ENCODE measurements around the gene PRG2.

PRG2 gene

DNA sequence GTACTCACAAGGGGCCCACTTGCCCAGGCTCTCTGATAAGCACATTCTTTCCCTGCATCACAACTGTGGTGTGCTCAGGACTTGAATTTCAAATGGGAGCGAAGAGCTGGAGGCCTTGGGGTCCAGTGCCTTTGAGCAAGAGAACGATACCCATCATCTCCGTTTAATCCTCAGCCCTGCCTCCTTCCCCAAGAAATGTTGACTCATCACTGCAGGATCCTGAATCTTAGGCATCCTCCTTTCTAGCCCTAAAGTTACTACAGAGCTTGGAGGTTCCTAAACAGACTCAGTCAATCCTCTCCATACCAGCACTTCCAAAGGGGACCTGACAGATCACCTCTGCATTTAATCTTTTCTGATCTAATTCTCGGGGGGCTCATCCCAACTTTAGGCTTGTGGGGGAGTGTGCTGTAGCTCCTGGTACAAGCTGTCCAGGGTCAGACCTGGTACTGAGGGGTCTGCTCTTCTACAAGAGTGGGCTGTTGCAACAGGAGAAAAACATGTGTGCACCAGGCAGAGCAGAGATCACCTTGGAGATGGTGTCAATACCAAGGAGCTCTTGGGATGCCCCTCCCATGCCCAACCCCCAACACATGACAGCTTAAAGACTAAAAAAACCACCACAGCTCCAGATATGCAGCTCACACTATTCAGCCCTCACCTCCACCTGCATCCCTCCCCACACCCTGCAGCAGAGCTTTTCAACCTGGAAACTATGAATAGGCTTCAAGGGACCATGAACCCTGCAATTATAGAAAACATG is 3.9 kb upstream of the PRG2 start:
- DNase-seq, result no peak

DNA sequence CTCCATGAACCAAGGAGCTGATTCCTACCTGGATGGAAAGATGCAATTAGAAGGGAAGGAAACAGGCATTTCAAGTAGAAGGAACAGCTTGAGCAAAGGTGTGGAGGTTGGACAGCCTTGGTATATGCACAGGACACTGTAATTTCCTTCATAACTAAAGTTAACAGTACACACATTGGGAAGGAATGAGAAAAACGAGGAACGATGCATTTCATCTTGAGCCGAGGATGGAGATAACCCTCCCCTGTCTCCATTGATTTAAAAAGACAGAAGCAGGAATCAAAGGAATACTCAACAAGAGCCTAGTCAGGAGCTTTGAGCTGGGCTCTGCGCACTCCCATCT is 2.3 kb upstream of the PRG2 start:
- DNase-seq, result no peak

DNA sequence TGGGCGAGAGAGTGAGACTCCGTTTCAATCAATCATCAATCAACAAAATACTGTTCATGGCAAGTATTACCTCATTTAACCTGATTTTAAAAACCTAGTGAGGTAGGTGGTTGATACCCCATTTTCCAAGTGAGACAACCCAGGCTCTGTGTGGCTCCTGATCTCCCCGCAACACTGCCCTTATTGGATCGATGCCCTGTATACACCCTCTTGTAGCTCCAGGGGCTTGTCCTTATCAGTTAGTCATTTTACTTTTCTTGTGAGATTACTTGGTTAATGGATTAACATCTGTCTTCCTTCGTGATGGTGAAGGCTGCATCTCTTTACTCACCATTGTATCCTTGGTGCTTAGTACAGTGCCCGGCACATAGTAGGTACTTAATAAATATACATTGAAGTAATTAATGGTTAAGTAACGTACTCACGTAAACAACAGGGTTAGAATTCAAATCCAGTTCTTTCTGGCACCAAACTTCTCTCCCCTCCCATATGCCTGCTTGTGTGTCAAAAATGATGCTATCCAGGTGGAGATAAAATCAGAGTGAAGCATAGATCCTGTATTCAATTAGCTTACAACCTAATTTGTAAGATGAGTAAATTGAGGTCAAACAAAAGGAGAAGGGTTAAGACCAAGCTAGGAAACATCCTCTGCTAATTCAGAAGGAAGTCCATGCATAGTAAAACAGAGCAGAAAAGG is 1.8 kb upstream of the PRG2 start:
- DNase-seq, result no peak

GRCh38 chr11:57391539-57391938 is 1.1 kb upstream of the PRG2 start:
- DNase-seq, result no peak

DNA sequence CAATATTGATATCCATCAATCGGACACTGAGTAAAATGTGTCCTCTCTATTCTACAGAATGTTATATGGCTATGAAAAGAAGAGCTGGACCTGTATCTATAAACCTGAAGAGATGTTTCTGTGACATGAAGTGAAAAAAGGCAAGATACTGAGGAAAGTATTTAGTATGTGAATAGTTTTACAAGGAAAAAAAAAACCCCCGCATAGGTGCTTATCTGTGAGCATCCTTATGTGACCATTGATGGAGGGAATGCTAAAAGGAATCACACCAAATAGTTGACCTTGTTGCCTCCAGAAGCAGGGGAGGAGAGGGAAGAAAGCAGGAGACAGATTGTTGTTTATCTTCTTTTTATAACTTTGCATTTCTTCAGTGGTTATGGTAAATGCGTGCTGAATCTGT is 661 bp upstream of the PRG2 start:
- DNase-seq, result no peak

DNA sequence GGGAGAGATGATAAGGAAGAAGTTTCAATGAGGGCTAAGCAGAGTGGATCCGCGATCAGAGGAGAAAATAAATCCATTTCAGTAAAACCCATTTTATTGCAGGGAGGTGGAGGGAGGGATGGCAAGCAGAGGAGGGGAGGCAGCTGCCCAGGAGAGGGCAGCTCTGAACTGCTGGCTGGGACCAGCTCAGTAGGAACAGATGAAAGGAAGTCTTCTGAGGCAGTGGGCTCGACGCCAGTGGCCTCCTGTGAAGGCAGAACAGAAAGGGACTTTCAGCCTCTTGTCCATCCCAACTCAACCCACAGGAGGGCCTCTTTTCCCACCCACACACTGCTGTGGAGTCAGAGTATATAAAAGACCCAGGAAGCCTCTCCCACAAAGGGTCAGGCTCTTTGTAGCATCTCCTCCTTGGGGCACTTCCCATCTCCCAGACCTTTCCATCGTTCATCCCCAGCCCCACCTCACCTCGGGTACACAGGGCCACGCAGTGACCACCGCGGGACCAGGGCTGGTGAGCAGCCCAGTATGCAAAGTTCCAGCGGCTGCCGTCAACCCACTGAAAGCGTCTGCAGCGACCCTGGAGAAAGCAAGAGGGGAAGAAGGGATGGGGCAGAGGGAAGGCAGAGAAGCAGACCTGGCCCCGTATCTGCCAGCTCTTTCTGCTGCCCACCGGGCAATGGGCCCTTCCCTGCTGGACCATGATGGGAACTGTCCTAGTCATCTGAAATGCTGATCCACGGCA is 3.0 kb downstream of the PRG2 start:
- no peak for DNase-seq

GRCh38 chr11:57386178-57386940 is 4.1 kb downstream of the PRG2 start:
- DNase-seq, result no peak

GRCh38 chr11:57380975-57381374 is 9.5 kb downstream of the PRG2 start, which contains the start of gene PRG3:
TSS of gene PRG3 (minus strand) at chr11:57381150. CDS start at chr11:57380708, 442 bp downstream.
- DNase-seq, result no peak

GRCh38 chr11:57379732-57380131 is 10.7 kb downstream of the PRG2 start:
- DNase-seq, result no peak

- no peak for DNase-seq
These were observed 12.3 kb downstream of the PRG2 start for GRCh38 chr11:57378186-57378585.

DNA sequence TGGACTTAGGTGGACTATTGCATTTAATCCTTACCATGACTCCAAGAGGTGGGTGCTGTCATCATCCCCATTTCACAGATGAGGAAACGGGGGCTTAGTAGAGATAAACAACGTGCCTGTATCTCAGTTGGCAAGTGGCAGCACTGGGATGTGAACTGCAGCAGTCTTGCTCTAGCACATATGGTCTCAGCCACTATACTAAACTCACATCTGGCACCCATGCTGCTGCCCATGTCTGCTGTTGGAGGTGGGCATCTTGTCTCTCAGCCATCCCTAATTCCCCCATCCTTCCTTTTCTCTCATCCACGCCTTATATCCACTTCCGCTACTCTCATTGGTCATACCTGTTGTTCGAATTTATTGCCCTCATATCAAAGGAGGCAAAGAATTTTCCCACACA is 13.3 kb downstream of the PRG2 start:
- no peak for DNase-seq

DNA sequence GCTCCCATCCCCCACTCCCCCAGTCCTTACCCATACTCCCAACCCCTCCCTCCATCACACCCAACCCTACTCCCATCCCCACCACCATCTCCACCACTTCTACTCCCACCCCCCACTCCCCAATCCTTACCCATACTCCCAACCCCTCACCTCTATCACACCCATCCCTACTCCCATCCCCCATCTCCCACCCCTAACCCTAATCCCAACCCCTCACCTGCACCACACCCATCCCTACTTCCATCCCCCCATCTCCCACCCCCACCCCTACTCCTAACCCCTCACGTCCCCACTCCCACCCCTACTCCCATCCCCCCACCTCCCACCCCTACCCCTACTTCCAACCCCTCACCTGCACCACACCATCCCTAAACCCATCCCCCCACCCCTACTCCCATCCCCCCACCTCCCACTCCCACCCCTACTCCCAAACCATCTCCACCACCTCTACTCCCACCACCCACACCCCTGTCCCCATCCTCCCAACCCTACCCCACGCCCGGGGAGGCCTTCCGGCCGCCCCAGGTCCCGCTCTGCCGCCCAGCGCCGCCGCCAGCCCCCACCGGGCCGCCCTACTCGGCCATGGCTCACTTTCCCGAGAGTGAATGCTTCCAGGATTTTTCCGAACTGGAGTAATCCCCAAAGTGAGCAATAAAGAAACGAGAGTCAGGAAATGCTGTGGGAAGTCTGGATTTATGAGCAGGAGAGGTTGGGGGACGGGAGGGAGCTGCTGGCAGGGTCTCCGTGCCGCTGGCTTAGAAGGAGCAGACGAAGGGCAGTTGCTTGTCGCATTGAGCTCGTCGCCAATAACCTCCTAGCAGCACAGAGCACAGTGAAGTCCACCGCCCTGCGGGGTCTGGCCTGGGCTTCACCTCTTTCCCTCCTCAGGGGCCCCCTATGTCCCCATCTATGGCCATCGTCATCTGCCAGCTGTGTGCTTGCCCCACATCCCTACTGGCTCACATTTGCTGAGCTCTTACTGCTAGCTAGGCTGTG is 14.1 kb downstream of the PRG2 start:
- no peak for DNase-seq

GRCh38 chr11:57375490-57375889 is 15.0 kb downstream of the PRG2 start:
- DNase-seq, result no peak

DNA sequence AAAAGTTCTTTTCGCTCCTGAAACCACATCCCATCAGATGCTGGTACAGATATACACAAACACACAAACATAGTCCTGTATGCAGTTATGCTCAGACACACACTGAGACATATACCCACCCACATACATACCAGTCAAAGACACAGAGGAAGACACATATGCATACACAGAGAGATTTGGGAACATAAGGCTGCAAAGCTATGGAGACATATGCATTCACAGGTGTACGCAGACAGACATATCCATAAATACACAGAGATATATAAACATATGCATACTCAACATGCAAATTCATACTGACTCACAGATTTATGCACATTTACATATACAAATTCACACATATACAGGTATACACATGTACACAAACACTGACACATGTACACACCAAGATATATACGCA is 15.5 kb downstream of the PRG2 start:
- DNase-seq, result no peak

- DNase-seq, result no peak
These were observed 17.3 kb downstream of the PRG2 start for GRCh38 chr11:57373146-57373545.

DNA sequence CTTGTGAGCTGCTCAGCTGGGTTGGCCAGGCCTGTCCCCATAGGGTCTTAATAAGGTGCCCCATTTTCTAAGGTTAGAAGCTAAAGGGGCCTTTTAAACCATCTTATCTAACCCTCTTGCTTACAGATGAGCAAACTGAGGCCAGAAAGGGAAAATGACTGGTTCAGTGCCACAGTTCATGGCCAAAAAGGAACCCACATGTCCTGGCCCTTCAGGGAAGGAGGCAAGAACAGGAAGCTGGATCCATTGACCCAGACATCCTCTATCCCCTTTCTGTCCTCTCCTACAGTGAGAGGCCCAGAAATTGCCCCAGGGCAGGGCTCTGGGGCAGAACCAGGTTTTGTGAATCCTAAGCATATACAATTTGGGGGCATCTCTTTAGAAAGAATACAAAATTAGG is 19.5 kb downstream of the PRG2 start:
- DNase-seq, result no peak

- no peak for DNase-seq
These were observed 20.2 kb downstream of the PRG2 start for GRCh38 chr11:57370251-57370650.

- DNase-seq, result no peak
These were observed 21.6 kb downstream of the PRG2 start for GRCh38 chr11:57368845-57369232.

GRCh38 chr11:57368106-57368844 is 22.2 kb downstream of the PRG2 start:
- no peak for DNase-seq

DNA sequence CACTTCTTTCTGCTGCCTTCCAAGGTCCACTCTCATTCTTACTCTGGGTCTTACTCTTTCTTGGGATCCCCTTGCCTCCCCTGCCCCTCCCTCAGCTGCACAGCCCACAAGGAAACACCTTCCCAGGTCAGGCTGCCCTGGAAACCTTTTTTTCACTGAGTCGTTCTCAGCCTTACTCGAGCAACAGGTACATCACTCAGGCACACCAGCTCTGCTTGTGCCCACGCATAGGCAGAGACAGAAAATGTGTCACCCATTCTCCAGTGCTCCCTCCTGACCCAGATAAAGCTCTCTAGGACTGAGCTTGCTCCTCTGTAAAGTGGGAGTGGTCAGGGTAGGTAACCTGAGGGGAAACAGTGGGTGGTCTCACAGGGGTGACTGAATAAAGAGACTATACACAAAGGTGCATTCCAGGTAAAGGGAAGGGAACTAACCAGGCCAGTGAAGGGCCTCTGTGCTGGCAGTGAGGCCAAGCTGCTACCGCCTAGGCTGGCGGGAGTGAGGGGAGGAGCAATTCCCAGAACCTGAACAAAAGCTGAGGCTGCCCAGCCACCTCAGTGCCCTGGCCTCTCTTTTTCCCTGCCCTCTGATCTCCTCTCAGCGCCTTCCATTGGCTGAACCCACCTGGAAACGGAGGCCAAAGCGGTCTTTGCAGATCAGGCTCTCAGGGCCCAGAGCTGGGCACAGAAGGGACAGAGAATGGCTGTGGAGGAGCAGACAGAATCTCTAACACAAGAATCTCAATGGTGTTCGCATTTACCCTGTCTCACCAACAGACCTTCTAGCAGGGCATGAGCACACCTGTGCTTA is 25.4 kb downstream of the PRG2 start:
- no peak for DNase-seq
